AG10803 (cell line): Measurements from ENCODE around the gene NDUFV1.

Experiments
- DNase-seq: peaks from one replicate; pipeline ENCODE4 v3.0.0; 2010; ENCODE audit warnings: low read depth
- H3K4me3 ChIP-seq: 2 replicates; pipeline ENCODE4 v1.5.1; 2011; ENCODE audit warnings: mild to moderate bottlenecking, low read length, control low read depth
- CTCF ChIP-seq: conservative IDR thresholded peaks from 2 replicates; pipeline ENCODE4 v1.5.1; 2011; ENCODE audit warnings: mild to moderate bottlenecking, low read length, control low read depth, inconsistent platforms

Gene NDUFV1

GRCh38 chr11:67640758-67641337 lies 34.1 kb downstream of the NDUFV1 start:
- DNase-seq: no peak
- no peak for TF ChIP-seq CTCF
- no peak overlapping the region for H3K4me3 ChIP-seq

- DNase-seq: no peak
- H3K4me3 ChIP-seq: no peak overlapping the region
- TF ChIP-seq CTCF: no peak
Measured at GRCh38 chr11:67641338-67642172, 34.8 kb downstream of the NDUFV1 start.

DNA sequence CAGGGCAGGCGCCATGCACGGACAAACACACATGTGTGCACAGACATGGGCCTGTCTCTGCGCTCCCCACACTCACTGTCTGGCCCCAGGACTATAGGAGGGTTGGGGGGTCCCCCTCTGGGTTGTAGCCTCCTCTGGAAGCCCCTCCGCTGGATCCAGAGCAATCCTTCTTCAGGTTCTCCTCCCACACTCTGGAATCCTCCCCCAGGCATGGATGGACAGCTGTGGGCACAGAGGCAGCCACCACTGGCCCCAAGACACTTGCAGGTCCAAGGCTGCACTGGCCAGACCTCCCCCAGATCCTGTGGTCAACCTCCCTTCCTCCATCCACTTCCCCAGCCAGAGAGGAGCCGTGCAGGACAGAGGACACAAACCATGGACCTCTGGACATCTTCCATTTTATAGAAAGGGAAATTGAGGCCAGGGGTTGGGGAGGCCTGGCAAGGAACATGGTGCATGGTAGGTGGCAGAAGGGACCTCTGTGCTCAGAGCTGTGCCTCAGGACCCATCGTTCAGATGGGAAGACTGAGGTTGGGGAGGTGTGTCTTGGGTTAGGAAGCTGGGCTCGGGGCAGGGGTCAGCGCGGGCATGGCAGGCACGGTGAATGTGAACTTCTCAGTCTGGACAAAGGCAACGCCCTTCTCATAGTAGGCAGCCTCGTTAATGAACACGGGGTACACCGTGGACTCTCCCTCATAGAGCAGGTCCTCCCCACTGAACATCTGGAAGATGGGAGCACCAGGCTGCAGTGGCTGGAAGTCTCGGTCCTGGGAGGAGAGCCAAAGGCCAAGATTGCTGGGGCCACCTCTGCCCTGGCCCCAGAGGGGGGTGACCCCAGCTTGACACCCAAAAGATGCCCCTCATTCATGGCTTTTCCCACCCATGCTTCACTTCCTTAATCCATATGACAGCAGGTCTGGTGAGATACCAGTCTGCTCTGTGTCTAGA lies 35.7 kb downstream of the NDUFV1 start:
- no peak overlapping the region for H3K4me3 ChIP-seq
- TF ChIP-seq CTCF: no peak
- DNase-seq: no peak

DNA sequence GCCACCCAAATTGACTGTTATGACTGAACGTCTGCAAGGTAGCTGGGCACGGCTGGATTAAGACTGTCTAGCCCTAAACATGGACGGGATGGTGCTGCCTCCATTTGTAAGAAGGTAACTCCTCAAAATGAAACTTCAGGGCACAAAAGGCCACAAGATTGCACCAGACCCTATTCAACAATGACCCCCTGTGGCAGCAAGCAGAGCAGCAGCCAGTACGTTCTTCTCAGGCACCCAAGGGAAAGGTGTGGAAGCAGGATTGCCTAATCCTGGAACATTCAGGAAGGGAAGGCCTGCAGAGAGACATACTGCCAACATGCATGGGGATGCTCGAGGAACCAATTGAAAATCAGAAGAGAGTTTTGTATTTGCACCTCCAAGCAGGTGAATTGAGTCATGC lies 37.3 kb downstream of the NDUFV1 start:
- no peak overlapping the region for H3K4me3 ChIP-seq
- DNase-seq: no peak
- TF ChIP-seq CTCF: peak; percentile 19

DNA sequence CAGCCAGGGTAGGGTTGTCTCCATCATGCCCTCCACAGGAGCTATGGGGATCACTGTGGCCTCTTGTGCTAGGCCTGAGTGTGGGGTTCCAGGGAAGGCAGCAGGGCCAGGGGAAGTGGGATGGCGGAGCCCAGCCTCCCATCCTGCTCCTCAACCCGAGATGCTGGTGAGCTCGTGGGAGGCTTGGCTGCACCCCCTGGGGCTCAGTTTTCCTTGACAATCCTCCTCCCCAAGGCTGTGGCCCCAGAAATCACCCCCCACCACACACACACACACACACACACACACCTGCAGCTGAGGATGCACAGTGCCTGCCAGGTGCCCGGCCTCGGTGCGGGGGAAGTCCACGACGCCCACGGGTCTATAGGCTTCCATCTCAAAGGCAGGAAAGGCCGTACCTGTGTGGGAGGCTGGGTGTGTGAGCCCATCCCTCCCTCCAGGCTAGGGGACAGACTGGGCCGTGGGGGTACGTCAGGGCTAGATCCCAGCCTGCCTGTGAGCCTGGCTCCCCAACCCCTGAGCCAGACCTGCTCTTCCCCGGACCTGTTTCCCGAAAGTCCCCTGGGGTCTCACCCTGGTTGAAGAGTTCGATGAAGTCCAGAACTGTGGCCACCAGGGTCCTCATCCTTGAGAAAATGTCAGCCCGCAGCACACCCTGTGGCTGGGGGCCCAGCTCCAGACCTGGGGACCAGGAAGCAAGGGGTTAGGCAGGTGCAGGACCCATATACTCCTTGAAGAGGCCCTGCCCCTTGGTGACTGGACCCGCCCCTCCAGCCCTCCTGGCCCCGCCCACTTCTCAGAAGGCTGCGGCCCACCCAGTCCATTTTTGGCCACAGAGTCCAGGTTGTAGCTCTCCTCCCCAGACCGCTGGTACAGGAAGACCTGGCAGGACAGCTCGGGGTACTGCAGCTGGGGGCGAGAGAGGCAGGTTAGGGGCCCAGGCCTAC lies 38.0 kb downstream of the NDUFV1 start:
- H3K4me3 ChIP-seq: no peak overlapping the region
- TF ChIP-seq CTCF: no peak
- no peak for DNase-seq
